GM13976 (cell line): ENCODE measurements around the gene ZNF609.
A peak's percentile ranks its signal among the peaks of the same experiment; 100 is the strongest.

Source experiments
- DNase-seq: peaks from one replicate; pipeline ENCODE4 v3.0.0; 2012; ENCODE audit warnings: low spot score
- CTCF ChIP-seq: IDR thresholded peaks from 2 replicates; pipeline ENCODE4 v1.5.1; 2012; ENCODE audit warnings: borderline replicate concordance, mild to moderate bottlenecking; ENCODE audit not compliant: insufficient read depth; ENCODE audit errors: extremely low read depth, missing control alignments, control extremely low read depth
- in situ Hi-C: fragments of 300-500 bp; cut with MboI; formaldehyde crosslinking; loops from one replicate; pipeline ENCODE4 v1.12.0; 2022; ENCODE audit warnings: low sequenced_read_pairs, mixed read lengths, inconsistent platforms; ENCODE audit not compliant: unreplicated experiment

ZNF609 gene

GRCh38 chr15:64462492-64462891 is 2.1 kb downstream of the ZNF609 start:
- DNase-seq: no peak
- no peak for TF ChIP-seq CTCF
- in situ Hi-C loops: no loop called here

- in situ Hi-C loops: no loop called here
- no peak for DNase-seq
- no peak for TF ChIP-seq CTCF
Measured at GRCh38 chr15:64464276-64465005, 4.1 kb downstream of the ZNF609 start.

GRCh38 chr15:64466408-64467141 is 6.2 kb downstream of the ZNF609 start:
- in situ Hi-C loops: no loop called here
- no peak for TF ChIP-seq CTCF
- DNase-seq: no peak

GRCh38 chr15:64472161-64472560 is 11.8 kb downstream of the ZNF609 start:
- in situ Hi-C loops: no loop called here
- DNase-seq: no peak

GRCh38 chr15:64474846-64475245 is 14.5 kb downstream of the ZNF609 start:
- DNase-seq: no peak
- in situ Hi-C loops: no loop called here
- no peak for TF ChIP-seq CTCF

More at GRCh38 chr15:64472161-64472560, 11.8 kb downstream of the ZNF609 start:
- no peak for TF ChIP-seq CTCF

- in situ Hi-C loops: no loop called here
- TF ChIP-seq CTCF: no peak
- peak; percentile 39 for DNase-seq
Measured at GRCh38 chr15:64476550-64476949, 16.2 kb downstream of the ZNF609 start.
